HepG2 (cell line): Measurements from ENCODE around the gene DUSP8. TPM values are rescaled to one million over a fixed set of nuclear protein-coding genes. Genes with fewer than 3 reads are reported as not detected.
"Not testable (repeated sequence)": the region's sequence is repeated elsewhere in the genome, so short reads cannot be mapped to it uniquely, and the experiment has no call there.

ENCODE experiments used
- ATAC-seq: fragments of 200-7000 bp; cut with Tn5 transposase; 3 replicates; pipeline ENCODE4 v1.9.1; 2020; ENCODE audit warnings: mild to moderate bottlenecking, moderate library complexity
- BruUV-seq: library from RNA; stranded (reverse); fragments of 400-500 nt; replicated peaks from 2 replicates; lab custom pipeline; 2021; lab: Mats Ljungman, UMichigan
- CTCF ChIA-PET: fragments of 300-600 bp; formaldehyde crosslinking; extraction: SDS; loops from one replicate; lab custom pipeline; 2021; ENCODE audit warnings: low total read pairs, inconsistent platforms, low intra/inter-chr PET ratio; lab: Yijun Ruan, JAX
- POLR2A ChIA-PET: fragments of 350-600 bp; sonication (Branson Sonifier 250); formaldehyde crosslinking; loops from one replicate; lab custom pipeline; 2020; ENCODE audit warnings: antibody characterized with exemption, inconsistent platforms; lab: Yijun Ruan, JAX
- DNase-seq: peaks from one replicate; pipeline ENCODE4 v3.0.0-alpha.2; 2015; ENCODE audit warnings: low spot score
- FAIRE-seq: peaks from 3 replicates; lab custom pipeline; 2011; peaks lifted over from hg19 to GRCh38; lab: Jason Lieb, UNC
- H2AFZ ChIP-seq: one replicate; pipeline ENCODE4 v1.6.1; 2011; ENCODE audit warnings: low read length, inconsistent platforms
- H3K27ac ChIP-seq: fragments of 300-600 bp; 3 replicates; pipeline ENCODE4 v1.8.0; 2011; ENCODE audit warnings: mixed run types, mild to moderate bottlenecking, mixed read lengths, low read length, inconsistent platforms; ENCODE audit not compliant: insufficient read depth; ENCODE audit errors: extremely low read length
- H3K27me3 ChIP-seq, 2 experiments: fragments of 200-600 bp in 1 of 2; 2 replicates in 1 of 2; 3 replicates in 1 of 2; pipeline versions ENCODE4 v1.6.0 to v1.8.0; 2011; ENCODE audit warnings: low read length in 2 of 2, mild to moderate bottlenecking in 2 of 2, moderate library complexity in 2 of 2, inconsistent platforms in 1 of 2; ENCODE audit not compliant: insufficient read depth in 2 of 2, control insufficient read depth in 1 of 2
- H3K36me3 ChIP-seq, 2 experiments: fragments of 200-600 bp in 1 of 2; replicated peaks in 1 of 2; 2 replicates in 1 of 2; 3 replicates in 1 of 2; pipeline versions ENCODE4 v1.5.1 to v1.8.0; 2011; ENCODE audit warnings: low read length in 2 of 2, inconsistent platforms in 1 of 2; ENCODE audit not compliant: insufficient read depth in 2 of 2, control insufficient read depth in 1 of 2
- H3K4me1 ChIP-seq: 2 replicates; pipeline ENCODE4 v1.5.1; 2012; ENCODE audit warnings: low read length, inconsistent platforms; ENCODE audit not compliant: insufficient read depth
- H3K4me2 ChIP-seq: 2 replicates; pipeline ENCODE4 v1.6.0; 2011; ENCODE audit warnings: low read depth, low read length, inconsistent platforms
- H3K4me3 ChIP-seq, 3 experiments: fragments of 200-600 bp in 1 of 3; sonication (generic), shearing (Covaris generic) in 1 of 3; replicated peaks in 1 of 3; 2 replicates each; pipeline ENCODE4 v1.5.1; 2011 to 2016; ENCODE audit warnings: low read length in 3 of 3, inconsistent platforms in 2 of 3, low read depth in 2 of 3, mild to moderate bottlenecking in 2 of 3, control low read depth in 1 of 3, mixed read lengths in 1 of 3; ENCODE audit not compliant: insufficient read depth in 1 of 3
- H3K79me2 ChIP-seq: one replicate; pipeline ENCODE4 v1.6.1; 2011; ENCODE audit warnings: low read length, inconsistent platforms; ENCODE audit not compliant: insufficient read depth
- H3K9ac ChIP-seq: 2 replicates; pipeline ENCODE4 v1.6.0; 2011; ENCODE audit warnings: mild to moderate bottlenecking, low read depth, low read length, inconsistent platforms; ENCODE audit not compliant: insufficient read depth
- H3K9me3 ChIP-seq: 2 replicates; pipeline ENCODE4 v1.5.1; 2012; ENCODE audit warnings: mild to moderate bottlenecking, low read length
- H4K20me1 ChIP-seq: 2 replicates; pipeline ENCODE4 v1.6.0; 2011; ENCODE audit warnings: inconsistent platforms, mild to moderate bottlenecking, low read length, moderate library complexity; ENCODE audit not compliant: insufficient read depth
- ARID5B ChIP-seq: IDR thresholded peaks from 2 replicates; pipeline ENCODE4 v1.4.0; 2020; ENCODE audit warnings: mild to moderate bottlenecking, missing genetic modification reagents
- ATF4 ChIP-seq, 2 experiments: fragments of 450-650 bp in 1 of 2; sonication (generic) in 1 of 2; formaldehyde crosslinking; IDR thresholded peaks; 2 replicates each; pipeline versions ENCODE4 v1.5.0 to v1.8.0; 2020 to 2022; ENCODE audit warnings: mild to moderate bottlenecking in 1 of 2, missing genetic modification reagents in 1 of 2
- ELF3 ChIP-seq: IDR thresholded peaks from 2 replicates; pipeline ENCODE4 v1.6.1; 2016; ENCODE audit warnings: missing genetic modification reagents, missing compliant biosample characterization
- EP300 ChIP-seq, 3 experiments: sonication (generic) in 1 of 3; formaldehyde crosslinking in 1 of 3; IDR thresholded peaks; 2 replicates each; pipeline versions ENCODE4 v1.5.1 to v1.6.1; 2011 to 2020; ENCODE audit warnings: low read depth in 2 of 3, low read length in 2 of 3, borderline replicate concordance in 1 of 3, improper control_type of control experiment in 1 of 3, mild to moderate bottlenecking in 1 of 3, missing genetic modification reagents in 1 of 3, moderate library complexity in 1 of 3
- ETV5 ChIP-seq: IDR thresholded peaks from 2 replicates; pipeline ENCODE4 v1.6.1; 2018; ENCODE audit warnings: missing biosample characterization, missing genetic modification reagents, inconsistent platforms, borderline replicate concordance
- ETV6 ChIP-seq: sonication (generic); formaldehyde crosslinking; conservative IDR thresholded peaks from 2 replicates; pipeline ENCODE4 v1.4.0; 2020; ENCODE audit warnings: missing genetic modification reagents
- FIP1L1 ChIP-seq: fragments of 200-400 bp; formaldehyde crosslinking; IDR thresholded peaks from 2 replicates; pipeline ENCODE4 v1.6.1; 2018; ENCODE audit warnings: low read depth, mild to moderate bottlenecking, low read length, moderate library complexity, borderline replicate concordance; ENCODE audit not compliant: insufficient read depth
- FOXP1 ChIP-seq, 2 experiments: fragments of 450-650 bp in 1 of 2; IDR thresholded peaks; 2 replicates each; pipeline ENCODE4 v1.6.1; 2017 to 2018; ENCODE audit warnings: antibody characterized with exemption in 1 of 2
- GATAD2A ChIP-seq: IDR thresholded peaks from 2 replicates; pipeline ENCODE4 v1.6.1; 2016
- KAT8 ChIP-seq: IDR thresholded peaks from 2 replicates; pipeline ENCODE4 v1.6.1; 2016; ENCODE audit warnings: missing genetic modification reagents, missing compliant biosample characterization
- MED1 ChIP-seq: sonication (generic); formaldehyde crosslinking; IDR thresholded peaks from 2 replicates; pipeline ENCODE4 v1.4.0; 2020; ENCODE audit warnings: missing genetic modification reagents
- NFE2L2 ChIP-seq: fragments of 150-350 bp; IDR thresholded peaks from 2 replicates; pipeline ENCODE4 v1.6.1; 2014; ENCODE audit warnings: low read length
- REL ChIP-seq: sonication (generic); formaldehyde crosslinking; conservative IDR thresholded peaks from 2 replicates; pipeline ENCODE4 v1.8.0; 2022; ENCODE audit warnings: mild to moderate bottlenecking, missing genetic modification reagents, moderate library complexity
- SALL1 ChIP-seq: sonication (generic); formaldehyde crosslinking; IDR thresholded peaks from 2 replicates; pipeline ENCODE4 v1.8.0; 2022; ENCODE audit warnings: mild to moderate bottlenecking, missing genetic modification reagents
- TCF7L2 ChIP-seq: IDR thresholded peaks from 2 replicates; pipeline ENCODE4 v1.6.1; 2011; ENCODE audit warnings: mild to moderate bottlenecking, low read depth, low read length, moderate library complexity
- ZNF329 ChIP-seq: sonication (generic); formaldehyde crosslinking; IDR thresholded peaks from 2 replicates; pipeline ENCODE4 v1.9.0; 2021; ENCODE audit warnings: low read depth, mild to moderate bottlenecking, missing genetic modification reagents
- ZNF7 ChIP-seq: IDR thresholded peaks from 2 replicates; pipeline ENCODE4 v1.6.1; 2016; ENCODE audit warnings: missing biosample characterization, missing genetic modification reagents
- ZNF839 ChIP-seq: sonication (generic); formaldehyde crosslinking; IDR thresholded peaks from 2 replicates; pipeline ENCODE4 v1.4.0; 2020; ENCODE audit warnings: missing genetic modification reagents, mild to moderate bottlenecking, borderline replicate concordance
- WGBS: methylation state at CpG from one replicate; pipeline ENCODE4 v1.1.6; 2017; ENCODE audit warnings: low lambda C conversion rate; 5-methylcytosine and 5-hydroxymethylcytosine counted together
- in situ Hi-C: cut with HindIII; loops from 2 replicates; pipeline ENCODE4 v1.10.0; 2017; ENCODE audit warnings: low pct_unique_long_range_greater_than_20kb; ENCODE audit not compliant: extremely low pct_ligation_motif_present
- intact Hi-C: fragments of 100-400 bp; cut with micrococcal nuclease; formaldehyde crosslinking; loops from one replicate; pipeline ENCODE4 v1.10.0; 2022; ENCODE audit not compliant: unreplicated experiment
- polyA plus RNA-seq, 8 experiments: library from polyadenylated mRNA; depleted of rRNA in 3 of 8; stranded (reverse) in 7 of 8; unstranded in 1 of 8; fragments of >200 nt; fragmentation: Illumina TruSeq in 4 of 8; extraction: Trizol in 4 of 8; gene quantifications; 2 replicates each; pipeline versions ENCODE4 v1.2.1 to v1.2.3, GENCODE V29; 2011 to 2016; ENCODE audit warnings: low read depth in 4 of 8, missing spikeins in 1 of 8, mixed read lengths in 1 of 8; ENCODE audit not compliant: insufficient read depth in 1 of 8
- total RNA-seq, 5 experiments: library from RNA; depleted of rRNA; stranded (reverse); fragments of >200 nt; fragmentation: Illumina TruSeq; extraction: Trizol; gene quantifications; 2 replicates each; pipeline ENCODE4 v1.2.3, GENCODE V29; 2016; ENCODE audit warnings: low read depth in 1 of 5

The DUSP8 gene
- total and polyA plus RNA-seq, 2 of the 13 experiments (the other 11 are each of a cell fraction or from before 2014, with no cell fraction given) = 1.8 to 8.0 TPM

- TF ChIP-seq REL (CRISPR knock-in tag) (no peak), ZNF839 (CRISPR knock-in tag) (no peak), NFE2L2 (no peak), FIP1L1 (no peak), ZNF329 (CRISPR knock-in tag) (no peak), ZNF7 (CRISPR knock-in tag) (no peak), TCF7L2 (no peak)
Measured at GRCh38 chr11:1589996-1590395, 17.9 kb upstream of the DUSP8 start (continued).

GRCh38 chr11:1589191-1589963 lies 17.3 kb upstream of the DUSP8 start:
- not testable (repeated sequence) for H2AFZ ChIP-seq; TF ChIP-seq EP300 (CRISPR knock-in tag; IDR thresholded peaks at IDR 0.05; ENCODE audit: borderline replicate concordance); FOXP1 (IDR thresholded peaks at IDR 0.05)
- WGBS = 4% methylated on average over 8 of the region's 10 CpGs
- TF ChIP-seq ETV5 (CRISPR knock-in tag) (peak; percentile 85; the same call in 1 of the 2 replicates), SALL1 (CRISPR knock-in tag) (0 out of 2 replicates have a peak, but pooled peaks have one; percentile 22), ETV6 (CRISPR knock-in tag) (0 out of 2 replicates have a peak, but pooled peaks have one; percentile 46), KAT8 (CRISPR knock-in tag) (peak; percentile 49; the same call in 1 of the 2 replicates), ARID5B (CRISPR knock-in tag) (peak; percentile 21; the same call in 1 of the 2 replicates), ELF3 (CRISPR knock-in tag) (peak; percentile 79), MED1 (CRISPR knock-in tag) (peak; percentile 58), EP300 (IDR thresholded peaks at IDR 0.05; ENCODE audit: low read depth in 2 of 2, low read length in 2 of 2) (peak in 1 of 2 experiments; percentile 8; a peak in 1 of 4 replicates), ATF4 (CRISPR knock-in tag; IDR thresholded peaks at IDR 0.05) (0 out of 4 replicates have a peak, but pooled peaks of 1 of the 2 experiments have one; percentile 36), FOXP1 (CRISPR knock-in tag; IDR thresholded peaks at IDR 0.05) (peak; percentile 50), GATAD2A (CRISPR knock-in tag) (peak; percentile 43; the same call in 1 of the 2 replicates)

More at GRCh38 chr11:1589191-1589963, 17.3 kb upstream of the DUSP8 start:
- H3K4me2 ChIP-seq = peak overlapping the region; percentile 51
- H3K9me3 ChIP-seq, BruUV-seq, ATAC-seq, H3K27ac ChIP-seq, H3K9ac ChIP-seq, H4K20me1 ChIP-seq, intact Hi-C loops, in situ Hi-C loops, FAIRE-seq, H3K4me3 ChIP-seq, CTCF ChIA-PET, H3K79me2 ChIP-seq, H3K27me3 ChIP-seq, H3K36me3 ChIP-seq: not testable (repeated sequence)
- DNase-seq = peak; percentile 40
- POLR2A ChIA-PET = interaction anchor here (0.7 to 1.1 kb wide), 4 partner anchors 15 to 399 kb away, joined by 3 to 5 read pairs (median 3); no protein-coding TSS in a partner anchor
- 0 out of 2 replicates have a peak, but pooled peaks cover 14% of the 10 kb centered on the region for H3K4me1 ChIP-seq
